T-helper 1 cell (primary cell): Measurements from ENCODE around the gene MARVELD1.

Experiments used
- DNase-seq, 5 donors: peaks; one replicate each; pipeline ENCODE4 v3.0.0-alpha.2; 2012 to 2020

MARVELD1 gene

GRCh38 chr10:97759946-97760345 lies 46.4 kb downstream of the MARVELD1 start:
- no peak for DNase-seq

DNA sequence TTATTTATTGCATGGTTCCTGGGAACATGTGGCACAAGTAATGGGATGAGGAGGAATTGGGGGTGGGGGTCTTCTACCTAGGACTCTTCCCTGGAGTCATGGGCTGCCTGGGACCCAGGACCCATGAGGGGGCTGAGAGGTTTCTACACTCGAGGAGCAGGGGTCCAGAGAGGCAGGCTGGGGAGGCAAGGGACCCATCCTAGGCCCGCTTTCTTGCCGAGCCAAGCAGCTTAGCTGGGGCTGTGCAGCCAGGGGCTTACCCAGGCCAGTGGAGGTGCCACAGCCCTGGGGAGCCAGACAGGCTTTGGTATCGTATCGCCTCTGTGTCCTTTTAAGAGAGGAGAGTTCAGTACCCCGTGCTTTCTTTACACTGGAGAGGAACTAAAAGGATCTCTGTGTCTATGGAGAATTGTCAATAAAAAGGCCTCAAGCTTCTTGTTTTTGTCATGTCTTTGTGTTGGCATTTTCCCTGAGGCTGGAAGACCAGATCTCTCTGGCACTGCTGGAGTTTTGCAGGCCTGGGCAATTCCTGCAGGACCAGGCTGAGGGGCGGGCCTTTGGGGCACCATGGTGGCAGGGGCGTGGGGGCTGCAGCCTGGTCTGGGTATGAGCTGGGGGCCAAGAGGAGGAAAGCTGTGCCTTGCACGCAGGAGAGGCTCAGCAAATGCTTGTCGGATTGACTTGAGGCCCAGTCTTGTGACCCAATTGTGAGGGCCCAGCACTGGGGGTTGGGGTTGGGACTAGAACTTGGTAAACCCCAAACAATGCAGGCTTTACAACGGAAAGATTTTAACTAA lies 47.1 kb downstream of the MARVELD1 start:
- no peak for DNase-seq

DNA sequence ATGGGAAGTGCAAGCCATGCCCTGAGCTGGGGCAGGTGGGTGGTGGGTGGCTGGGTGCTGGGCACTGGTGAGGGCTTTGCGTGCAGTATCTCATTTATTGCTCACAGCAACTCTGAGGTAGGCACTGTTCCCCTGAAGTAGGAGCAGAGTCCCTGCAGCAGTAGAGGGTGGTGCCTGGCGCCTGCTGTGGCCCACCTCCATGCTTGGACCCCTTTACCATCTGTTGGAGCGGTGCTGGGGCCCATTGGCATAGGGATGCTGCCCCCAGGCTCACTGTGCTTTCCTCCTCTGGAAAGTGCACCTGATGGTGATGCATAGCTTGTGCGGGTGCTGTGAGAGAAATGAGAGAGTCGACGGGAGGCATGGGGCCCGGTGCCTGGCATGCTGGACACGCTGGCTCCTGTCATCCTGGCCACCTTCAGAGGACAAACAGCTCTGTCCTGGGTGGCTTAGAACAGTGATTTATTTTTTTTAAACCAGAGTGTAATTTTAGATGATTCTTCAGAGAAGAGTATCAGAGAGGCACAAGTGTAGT lies 47.9 kb downstream of the MARVELD1 start:
- no peak for DNase-seq

DNA sequence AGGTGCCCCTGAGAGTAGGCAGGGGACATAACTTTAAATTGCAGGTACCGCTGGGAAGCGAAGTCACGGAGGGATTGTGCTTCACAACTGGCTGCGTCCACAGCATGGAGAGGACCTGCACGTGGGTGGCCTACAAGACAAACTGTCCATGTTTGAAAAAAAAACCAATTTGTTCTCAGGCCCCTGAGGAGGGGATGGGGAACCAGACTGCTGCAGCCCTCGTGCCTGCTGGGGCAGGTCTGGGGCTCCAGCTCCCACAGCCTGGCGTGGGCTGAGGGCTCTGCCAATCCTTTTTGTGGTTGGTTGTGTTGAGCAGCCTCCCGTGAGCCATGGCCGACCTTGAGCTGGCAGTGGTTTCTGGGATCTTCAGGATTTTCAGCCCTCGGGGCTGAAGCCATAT lies 48.5 kb downstream of the MARVELD1 start:
- no peak for DNase-seq

- no peak for DNase-seq
Observed at GRCh38 chr10:97762816-97763215, 49.3 kb downstream of the MARVELD1 start.

GRCh38 chr10:97763411-97763810 lies 49.9 kb downstream of the MARVELD1 start:
- DNase-seq = no peak

GRCh38 chr10:97763947-97764346 lies 50.4 kb downstream of the MARVELD1 start:
- DNase-seq = no peak

- DNase-seq = no peak
Observed at GRCh38 chr10:97764519-97764931, 51.0 kb downstream of the MARVELD1 start.

DNA sequence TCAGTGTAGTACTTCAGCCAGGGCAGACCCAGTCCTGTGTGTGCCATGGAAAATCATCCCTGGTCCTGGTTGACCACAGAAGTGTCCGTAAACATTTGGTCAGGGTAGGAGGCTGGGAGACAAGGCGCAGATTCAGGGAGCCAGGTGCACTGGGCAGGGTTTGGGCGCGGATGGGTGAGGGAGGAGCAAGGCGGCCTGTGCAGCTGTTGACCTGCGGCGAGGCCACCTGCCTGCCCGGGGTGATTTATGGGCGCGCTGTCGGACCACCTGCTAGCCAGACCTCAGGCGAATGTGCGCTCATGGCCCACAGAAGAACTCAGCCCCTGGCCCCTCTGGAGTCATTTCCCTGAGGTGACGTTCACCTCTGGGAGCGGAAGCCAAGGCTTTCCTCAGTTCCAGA lies 51.7 kb downstream of the MARVELD1 start:
- no peak for DNase-seq

- DNase-seq = no peak
Observed at GRCh38 chr10:97766106-97766810, 52.7 kb downstream of the MARVELD1 start.

- no peak for DNase-seq
Observed at GRCh38 chr10:97766996-97767924, 53.7 kb downstream of the MARVELD1 start.
